ENCODE measurements around the gene PRRC1. TPM values are rescaled to one million over a fixed set of nuclear protein-coding genes. Genes with fewer than 3 reads are reported as not detected.
"Not testable (repeated sequence)": the region's sequence is repeated elsewhere in the genome, so short reads cannot be mapped to it uniquely, and the experiment has no call there.

PRRC1 gene
- total RNA-seq, 1 experiment from 2014 or later: 32.6 TPM

DNA sequence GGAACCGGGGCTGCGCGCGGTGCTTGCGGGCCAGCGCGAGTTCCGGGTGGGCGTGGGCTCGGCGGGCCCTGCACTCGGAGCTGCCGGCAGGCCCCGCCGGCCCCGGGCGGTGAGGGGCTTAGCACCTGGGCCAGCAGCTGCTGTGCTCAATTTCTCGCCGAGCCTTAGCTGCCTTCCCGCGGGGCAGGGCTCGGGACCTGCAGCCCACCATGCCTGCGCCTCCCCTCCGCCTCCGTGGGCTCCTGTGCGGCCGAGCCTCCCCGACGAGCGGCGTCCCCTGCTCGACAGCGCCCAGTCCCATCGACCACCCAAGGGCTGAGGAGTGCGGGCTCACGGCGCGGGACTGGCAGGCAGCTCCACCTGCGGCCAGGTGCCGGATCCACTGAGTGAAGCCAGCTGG, 52.0 kb downstream of the PRRC1 start:
- in situ Hi-C loops (cut with HindIII; ENCODE audit: low pct_unique_long_range_greater_than_20kb, low sequenced_read_pairs): not testable (repeated sequence)

DNA sequence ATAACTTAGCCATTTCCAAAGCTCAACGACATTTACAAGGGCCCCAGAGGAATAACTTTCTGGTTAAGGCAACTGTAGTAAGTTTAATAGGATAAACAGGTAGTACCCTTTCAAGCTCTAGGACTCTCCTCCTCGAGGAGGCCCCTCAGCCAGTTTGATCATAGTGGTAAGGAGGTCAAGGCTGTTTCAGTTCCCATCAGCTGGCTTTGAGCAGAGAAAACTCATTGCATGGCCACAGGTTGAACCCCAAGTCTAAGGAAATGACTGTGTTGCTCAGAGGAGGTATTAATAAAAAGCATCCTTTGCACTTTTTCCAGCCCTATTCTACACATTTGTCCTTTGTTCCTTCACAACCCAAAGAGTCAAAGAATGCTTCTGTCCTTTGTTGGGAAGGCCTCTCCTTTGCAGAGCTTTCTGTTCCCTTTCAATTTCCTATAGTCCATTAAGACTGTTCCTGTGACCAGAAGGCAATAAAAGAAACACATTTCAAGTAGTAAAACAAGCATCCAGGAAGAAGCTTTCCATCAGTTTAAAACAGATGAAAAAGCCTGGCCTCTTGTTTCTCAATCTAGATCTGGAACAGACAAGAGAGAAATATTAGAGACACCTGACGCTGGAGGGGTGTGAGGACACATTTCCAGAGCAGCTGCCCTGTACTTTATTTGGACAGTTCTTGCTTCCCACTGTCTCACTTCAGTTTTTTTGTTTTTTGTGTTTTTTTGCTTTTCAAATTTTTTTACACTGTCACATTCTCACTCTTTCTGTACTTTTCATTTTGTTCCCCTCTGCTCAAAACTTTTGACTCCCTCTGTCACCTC, 54.1 kb downstream of the PRRC1 start:
- in situ Hi-C loops (cut with HindIII; ENCODE audit: low pct_unique_long_range_greater_than_20kb, low sequenced_read_pairs): no loop called here

More for the DNA sequence above, 52.0 kb downstream of the PRRC1 start:
- DNase-seq (ENCODE audit: low read depth): not testable (repeated sequence)

DNA sequence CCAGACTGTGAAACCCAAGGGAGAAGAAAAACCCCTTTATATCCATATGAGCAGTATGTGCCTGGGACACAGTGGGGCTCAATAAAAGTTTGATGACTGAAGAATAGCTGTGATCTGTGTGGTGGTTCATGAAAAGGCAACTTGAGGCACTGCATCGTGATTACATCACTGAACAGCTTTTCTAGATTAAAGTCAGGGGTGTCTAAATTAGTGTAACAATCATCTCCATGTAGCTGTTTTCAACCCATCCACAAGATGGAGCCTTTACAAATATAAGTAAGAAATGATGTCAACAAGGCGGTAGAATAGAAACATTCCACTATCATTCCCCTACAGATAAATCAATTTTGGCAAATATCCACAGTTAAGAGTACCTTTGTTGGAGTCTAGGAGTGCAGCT, 55.5 kb downstream of the PRRC1 start:
- no peak for DNase-seq (ENCODE audit: low read depth)
- in situ Hi-C loops (cut with HindIII; ENCODE audit: low pct_unique_long_range_greater_than_20kb, low sequenced_read_pairs): no loop called here

More for the DNA sequence above, 54.1 kb downstream of the PRRC1 start:
- no peak for DNase-seq (ENCODE audit: low read depth)

DNA sequence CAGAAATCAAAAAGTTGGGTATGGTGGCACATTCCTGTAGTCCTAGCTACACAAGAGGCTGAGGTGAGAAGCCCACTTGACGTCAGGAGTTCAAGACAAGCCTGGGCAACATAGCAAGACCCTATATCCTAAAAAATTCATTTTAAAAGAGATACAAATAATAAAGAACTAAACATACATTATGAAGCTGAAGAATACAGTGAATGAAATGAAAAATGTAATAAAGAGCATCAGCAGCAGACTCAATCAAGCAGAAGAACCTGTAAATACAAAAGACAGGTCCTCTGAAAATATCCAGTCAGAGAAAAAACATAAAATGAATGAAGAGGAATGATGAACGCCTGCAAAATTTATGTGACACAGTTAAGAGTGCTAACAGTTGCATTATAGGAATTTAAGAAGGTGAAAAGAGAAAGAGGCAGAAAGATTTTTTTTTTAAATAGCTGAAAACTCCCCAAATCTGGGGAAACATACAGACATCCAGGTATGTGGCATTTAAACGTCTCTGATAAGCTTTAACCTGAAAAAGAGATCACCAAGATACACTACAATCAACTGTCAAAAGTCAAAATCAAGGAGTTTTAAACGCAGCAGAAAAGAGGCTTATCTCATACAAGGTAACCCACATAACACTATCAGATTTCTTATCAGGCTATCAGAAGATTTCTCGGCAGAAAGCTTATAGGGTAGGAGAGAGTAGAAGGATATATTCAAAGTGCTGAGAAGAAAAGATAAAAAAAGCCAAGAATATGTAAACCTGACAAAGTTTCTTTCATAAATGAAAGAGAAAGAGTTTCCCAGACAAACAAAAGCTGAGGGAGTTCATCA, 57.6 kb downstream of the PRRC1 start:
- no peak for DNase-seq (ENCODE audit: low read depth)
- in situ Hi-C loops (cut with HindIII; ENCODE audit: low pct_unique_long_range_greater_than_20kb, low sequenced_read_pairs): no loop called here

DNA sequence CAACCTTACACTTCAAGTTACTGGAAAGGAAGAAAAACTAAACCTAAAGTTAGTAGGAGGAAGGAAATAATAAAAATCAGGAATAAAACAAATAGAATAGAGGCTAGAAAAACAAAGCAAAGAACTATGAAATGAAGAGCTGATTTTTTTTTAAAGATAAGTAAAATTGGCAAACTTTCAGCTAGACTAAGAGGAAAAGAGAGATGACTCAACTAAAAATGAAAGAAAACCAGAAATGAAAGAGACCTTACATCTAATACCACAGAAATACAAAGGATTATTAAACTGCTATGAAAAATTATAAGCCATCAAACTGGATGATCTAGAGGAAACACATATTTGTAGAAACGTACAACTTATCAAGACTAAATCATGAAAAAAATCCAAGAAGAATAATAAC, 60.0 kb downstream of the PRRC1 start:
- no peak for DNase-seq (ENCODE audit: low read depth)
- in situ Hi-C loops (cut with HindIII; ENCODE audit: low pct_unique_long_range_greater_than_20kb, low sequenced_read_pairs): no loop called here

DNA sequence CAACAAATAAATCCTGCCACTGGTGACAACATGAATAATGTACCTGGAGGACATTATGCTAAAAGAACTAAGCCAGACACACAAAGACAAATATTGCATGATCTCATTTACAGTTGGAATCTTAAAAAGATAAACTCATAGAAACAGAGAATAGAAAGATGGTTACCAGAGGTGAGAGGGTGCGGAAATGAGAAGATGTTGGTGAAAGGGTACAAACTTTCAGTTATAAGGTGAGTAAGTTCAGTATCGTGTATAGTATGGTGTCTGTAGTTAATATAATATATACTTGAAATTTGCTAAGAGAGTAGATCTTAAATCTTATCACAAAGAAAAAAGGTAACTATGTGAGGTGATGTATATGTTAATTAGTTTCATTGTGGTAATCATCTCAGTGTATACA, 63.3 kb downstream of the PRRC1 start:
- no peak for DNase-seq (ENCODE audit: low read depth)
- in situ Hi-C loops (cut with HindIII; ENCODE audit: low pct_unique_long_range_greater_than_20kb, low sequenced_read_pairs): no loop called here

DNA sequence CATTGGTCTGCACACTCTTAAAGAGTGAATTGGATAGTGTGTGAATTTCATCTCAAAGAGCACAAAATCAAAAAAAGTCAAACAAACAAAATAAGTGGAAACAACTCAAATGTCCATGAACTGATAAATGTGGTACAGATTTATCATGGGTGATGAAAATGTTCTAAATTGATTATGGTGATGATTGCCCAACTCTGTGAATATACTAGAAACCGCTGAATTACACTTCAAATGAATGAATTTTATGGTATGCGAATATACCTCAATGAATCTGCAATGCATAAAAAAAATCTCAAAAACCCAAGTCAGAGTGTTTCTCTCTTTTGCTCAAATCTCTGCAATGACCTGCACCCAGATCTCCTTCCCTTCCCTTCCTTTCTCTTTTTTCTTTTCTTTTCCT, 64.0 kb downstream of the PRRC1 start:
- in situ Hi-C loops (cut with HindIII; ENCODE audit: low pct_unique_long_range_greater_than_20kb, low sequenced_read_pairs): no loop called here
- DNase-seq (ENCODE audit: low read depth): no peak

DNA sequence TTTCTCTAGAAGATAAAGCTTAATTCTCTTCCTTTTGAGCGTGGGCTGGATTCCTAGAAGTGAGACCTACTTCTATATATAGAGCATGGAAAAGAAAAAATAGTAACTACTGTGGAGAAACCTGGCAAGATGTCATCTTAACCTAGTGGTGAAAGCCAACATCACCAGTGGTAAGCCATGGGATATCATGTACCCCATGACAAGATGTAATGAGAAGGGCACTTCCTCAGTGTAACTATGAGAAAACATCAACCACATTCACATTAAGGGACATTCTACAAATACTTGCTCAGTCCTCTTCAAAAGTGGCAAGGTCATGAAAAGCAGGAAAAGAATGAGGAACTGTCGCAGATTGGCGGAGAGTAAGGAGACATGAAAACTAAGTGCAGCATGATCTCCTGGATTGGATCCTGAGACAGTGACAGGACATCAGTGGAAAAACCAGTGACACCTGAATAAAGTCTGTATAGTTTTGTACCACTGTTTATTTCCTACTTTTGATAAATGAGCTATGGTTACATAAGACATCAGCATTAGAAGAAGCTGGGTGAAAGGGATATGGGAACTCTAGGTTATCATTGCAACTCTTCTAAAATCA, 65.4 kb downstream of the PRRC1 start:
- in situ Hi-C loops (cut with HindIII; ENCODE audit: low pct_unique_long_range_greater_than_20kb, low sequenced_read_pairs): no loop called here
- DNase-seq (ENCODE audit: low read depth): no peak

DNA sequence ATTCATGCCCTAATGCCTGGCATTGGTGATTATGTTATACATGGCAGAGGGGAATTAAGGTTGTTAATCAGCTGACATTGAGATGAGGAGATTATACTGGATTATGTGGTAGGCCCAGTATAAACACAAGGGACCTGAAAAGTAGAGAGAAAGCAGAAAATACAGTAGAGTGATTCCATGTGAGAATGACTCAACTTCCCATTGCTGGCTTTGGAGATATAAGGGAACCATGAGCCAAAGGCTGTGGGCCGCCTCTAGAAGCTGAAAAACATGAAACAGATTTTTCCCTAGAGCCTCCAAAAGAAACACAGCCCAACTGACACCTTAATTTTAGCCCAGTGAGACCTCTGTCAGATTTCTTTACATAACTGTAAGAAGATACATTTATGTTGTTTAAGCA, 66.4 kb downstream of the PRRC1 start:
- DNase-seq (ENCODE audit: low read depth): no peak
- in situ Hi-C loops (cut with HindIII; ENCODE audit: low pct_unique_long_range_greater_than_20kb, low sequenced_read_pairs): no loop called here

DNA sequence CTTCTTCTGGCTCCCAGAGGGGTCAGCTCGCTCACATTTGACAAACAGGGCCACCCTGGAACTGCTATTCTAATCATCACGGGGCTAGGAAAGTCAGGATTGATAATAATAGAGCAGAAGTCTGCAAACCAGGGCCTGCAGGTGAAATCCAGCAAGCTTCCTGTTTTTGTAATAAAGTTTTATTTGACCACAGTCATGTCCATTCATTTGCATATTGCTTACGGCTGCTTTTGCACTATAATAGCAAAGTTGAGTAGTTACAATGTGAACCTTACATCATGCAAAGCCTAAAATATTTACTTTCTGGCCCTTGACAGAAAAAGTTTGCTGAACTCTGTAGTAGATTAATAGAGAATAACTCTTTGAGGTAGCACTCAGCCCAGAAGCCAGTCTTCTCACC, 68.2 kb downstream of the PRRC1 start:
- in situ Hi-C loops (cut with HindIII; ENCODE audit: low pct_unique_long_range_greater_than_20kb, low sequenced_read_pairs): no loop called here
- DNase-seq (ENCODE audit: low read depth): no peak

DNA sequence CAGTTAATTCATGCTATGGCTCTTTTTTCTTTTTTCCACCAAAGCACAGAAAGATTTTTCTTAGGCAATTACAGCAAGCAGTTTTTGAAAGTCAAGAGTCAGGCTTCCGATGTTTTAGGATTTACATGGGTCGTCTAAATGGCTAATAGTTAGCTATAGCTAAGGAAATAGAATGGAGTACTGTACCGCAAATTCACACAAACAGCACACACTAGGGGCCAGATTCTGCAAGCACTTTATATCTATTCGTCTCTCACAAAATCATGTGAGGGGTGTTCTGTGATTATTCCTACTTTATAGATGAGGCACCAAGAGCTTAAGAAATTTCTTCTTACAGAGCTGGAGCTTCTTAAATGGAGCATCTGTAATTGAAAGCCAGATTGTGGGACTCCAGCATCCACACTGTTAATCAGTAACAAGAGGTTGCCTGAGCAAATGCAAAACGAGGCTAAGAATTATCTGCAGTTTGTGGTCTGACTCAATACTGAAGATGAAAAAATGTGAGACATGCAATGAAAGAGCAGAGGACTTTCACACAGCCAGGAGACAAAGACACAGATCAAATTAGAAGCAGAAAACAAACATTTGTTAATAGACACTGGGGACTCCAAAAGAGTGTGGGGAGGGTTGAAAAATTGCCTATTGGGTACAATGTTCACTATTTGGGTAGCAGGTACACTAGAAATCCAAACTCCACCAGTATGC, 68.8 kb downstream of the PRRC1 start:
- in situ Hi-C loops (cut with HindIII; ENCODE audit: low pct_unique_long_range_greater_than_20kb, low sequenced_read_pairs): no loop called here
- DNase-seq (ENCODE audit: low read depth): peak; percentile 42

DNA sequence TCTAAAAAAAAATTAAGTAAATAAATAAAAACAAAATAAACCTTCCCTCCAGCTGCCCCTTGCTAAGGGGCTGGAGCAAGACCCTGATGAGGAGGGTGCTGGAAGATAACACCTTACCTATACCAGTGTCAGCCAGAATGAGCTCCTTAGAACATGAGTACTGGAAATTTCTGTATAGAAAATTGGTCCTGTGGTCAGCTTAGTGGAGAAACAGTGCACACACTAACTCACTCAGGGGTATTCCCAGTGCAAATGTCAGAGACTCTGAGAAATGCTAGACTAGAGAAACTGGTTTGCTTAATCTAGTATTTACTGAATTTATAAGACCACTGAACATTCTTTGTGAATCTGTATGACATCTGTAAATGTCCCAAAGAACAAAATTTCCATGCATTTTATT, 69.4 kb downstream of the PRRC1 start:
- DNase-seq (ENCODE audit: low read depth): no peak
- in situ Hi-C loops (cut with HindIII; ENCODE audit: low pct_unique_long_range_greater_than_20kb, low sequenced_read_pairs): no loop called here

DNA sequence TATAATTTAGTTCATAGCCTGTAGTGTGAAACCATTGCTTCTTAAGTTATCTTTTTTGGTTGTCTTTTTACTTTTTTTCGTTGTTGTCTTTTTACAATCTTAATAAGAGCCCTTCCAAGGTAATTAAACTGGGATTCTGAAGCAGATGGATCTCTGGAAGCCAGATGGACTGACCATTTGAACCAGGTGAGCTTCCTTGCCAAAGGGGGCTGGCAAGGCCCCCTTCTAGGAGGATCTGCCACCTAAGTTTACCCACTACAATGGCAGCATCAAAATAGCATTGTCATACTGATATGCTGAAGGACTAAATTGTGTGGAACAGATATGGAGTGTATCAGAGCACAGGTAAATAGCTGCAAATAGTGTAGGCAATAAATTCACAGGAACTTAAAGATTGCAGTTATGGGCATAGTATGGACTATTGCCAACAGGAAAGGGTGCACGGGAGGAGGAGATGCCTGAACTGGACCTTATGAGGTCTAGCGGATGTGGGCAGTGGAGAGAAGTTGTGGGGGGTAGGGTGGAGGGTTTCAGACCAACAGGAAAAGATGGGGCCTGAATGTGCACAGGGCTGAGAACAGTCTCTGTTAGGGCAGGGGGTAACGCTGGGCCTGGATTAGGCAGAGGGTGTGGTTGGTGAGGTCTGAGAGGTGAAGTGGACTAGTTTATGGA, 69.9 kb downstream of the PRRC1 start:
- in situ Hi-C loops (cut with HindIII; ENCODE audit: low pct_unique_long_range_greater_than_20kb, low sequenced_read_pairs): no loop called here
- no peak for DNase-seq (ENCODE audit: low read depth)

DNA sequence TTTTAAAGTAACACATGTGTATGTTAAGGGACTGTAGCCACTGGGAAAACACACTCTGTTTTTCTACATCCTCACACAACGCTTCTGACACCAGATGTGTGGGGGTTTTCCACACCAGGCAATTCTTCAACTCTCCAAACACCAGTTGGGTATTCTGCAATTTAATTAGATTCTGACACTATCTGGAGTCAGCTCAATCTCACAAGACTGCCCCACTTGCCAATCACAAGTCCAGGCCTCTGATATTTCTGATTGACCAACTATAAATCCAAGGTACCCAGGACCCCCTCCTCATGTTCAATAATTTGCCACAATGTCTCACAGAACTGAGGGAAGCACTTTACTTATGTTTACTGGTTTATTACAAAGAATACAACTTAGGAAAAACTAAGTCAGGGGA, 70.9 kb downstream of the PRRC1 start:
- no peak for DNase-seq (ENCODE audit: low read depth)
- in situ Hi-C loops (cut with HindIII; ENCODE audit: low pct_unique_long_range_greater_than_20kb, low sequenced_read_pairs): no loop called here

DNA sequence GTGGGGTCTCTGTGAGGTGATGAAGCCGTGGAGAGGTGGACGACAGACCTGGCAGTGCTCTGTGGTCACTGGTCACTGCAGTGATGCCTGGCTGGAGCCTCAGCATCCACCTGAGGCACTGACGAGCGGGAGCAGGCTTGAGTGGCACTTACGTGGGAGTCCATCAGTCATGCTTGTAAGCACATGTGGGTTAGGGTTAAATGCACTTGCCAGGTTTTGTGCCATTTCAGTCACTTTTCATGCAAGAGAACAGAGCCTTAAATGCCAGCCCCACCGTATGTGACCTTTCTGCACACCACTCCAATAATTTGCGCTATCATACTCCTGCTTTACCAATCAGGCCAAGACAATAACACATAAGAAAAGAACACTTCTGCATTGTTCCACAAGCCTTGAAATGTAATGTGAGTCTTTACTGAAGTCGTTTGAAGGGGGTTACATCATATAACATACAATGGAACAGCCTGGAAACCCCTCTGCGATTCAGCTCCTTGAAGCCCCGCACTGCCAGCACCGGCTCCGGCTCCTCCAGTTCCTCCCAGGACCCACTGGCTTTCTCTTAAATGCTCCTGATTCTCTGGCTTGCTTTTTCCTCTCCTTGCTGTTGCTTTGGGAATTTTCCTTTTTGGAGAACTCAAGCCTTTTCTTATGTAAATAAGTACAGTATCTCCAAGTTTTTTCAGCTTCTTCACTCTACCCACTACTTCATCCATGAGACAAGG, 72.0 kb downstream of the PRRC1 start:
- in situ Hi-C loops (cut with HindIII; ENCODE audit: low pct_unique_long_range_greater_than_20kb, low sequenced_read_pairs): no loop called here

DNA sequence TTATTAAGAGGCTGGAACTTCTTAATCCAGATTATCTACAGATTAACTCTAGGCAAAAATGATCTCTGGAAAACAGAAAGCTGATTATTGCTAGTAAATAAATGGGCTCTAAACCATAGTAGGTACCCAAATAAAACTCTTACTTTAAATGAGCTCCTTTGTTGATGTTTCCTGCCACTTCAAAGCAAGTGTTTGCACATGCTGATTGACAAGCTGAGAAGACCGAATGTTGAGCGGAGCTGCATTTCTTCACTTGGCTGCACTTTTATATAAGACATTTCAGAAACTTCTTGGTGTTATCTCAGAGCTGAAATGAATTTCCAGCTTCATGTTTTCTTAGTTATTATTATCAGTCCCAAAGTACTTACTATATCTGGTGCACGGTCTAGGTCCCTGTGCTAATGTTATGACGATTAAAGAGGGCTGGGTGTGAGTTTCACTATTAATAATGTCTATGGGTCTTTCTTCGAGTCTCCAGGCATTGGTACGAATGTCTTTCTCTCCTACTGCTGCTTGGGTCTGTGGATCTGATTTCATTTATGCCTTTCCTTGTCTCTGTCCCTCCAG, 72.8 kb downstream of the PRRC1 start:
- in situ Hi-C loops (cut with HindIII; ENCODE audit: low pct_unique_long_range_greater_than_20kb, low sequenced_read_pairs): no loop called here
- no peak for DNase-seq (ENCODE audit: low read depth)

More for the DNA sequence above, 72.0 kb downstream of the PRRC1 start:
- DNase-seq (ENCODE audit: low read depth): no peak
